Right ventricle myocardium inferior (tissue), 1 donor: Measurements from ENCODE around the gene HORMAD1. TPM values are rescaled to one million over a fixed set of nuclear protein-coding genes. Genes with fewer than 3 reads are reported as not detected.

ENCODE experiments used
- total RNA-seq: library from RNA; stranded (reverse); fragmentation: NEBNext Ultra II Directional; extraction: Animal tissue kit (Norgen Biotek cat#: 25700); gene quantifications from one replicate; pipeline ENCODE4 v1.2.1, GENCODE V29; 2021
- donor health status: DM: no; HTN: yes; CAD: no; lungs with severe emphysema.

HORMAD1 gene
- total RNA-seq, 1 donor from 2014 or later, result not detected

Other genes with a start within 250 kb of the HORMAD1 start
- gene TARS2, start 233.5 kb downstream of the HORMAD1 start, total RNA-seq, result 29.6 TPM
- 24.1 TPM for gene ECM1, start 212.8 kb downstream of the HORMAD1 start, total RNA-seq
- gene FALEC, start 205.1 kb downstream of the HORMAD1 start, total RNA-seq, result not detected
- gene ADAMTSL4, start 171.5 kb downstream of the HORMAD1 start, total RNA-seq, result 80.3 TPM
- gene MCL1, start 141.3 kb downstream of the HORMAD1 start, total RNA-seq, result 99.7 TPM
- 131 TPM for gene ENSA, start 91.3 kb downstream of the HORMAD1 start, total RNA-seq
- 16.5 TPM for gene GOLPH3L, start 23.7 kb downstream of the HORMAD1 start, total RNA-seq
- gene CTSS, start 44.9 kb upstream of the HORMAD1 start, total RNA-seq, result 38.4 TPM
- 6.2 TPM for gene CTSK, start 87.4 kb upstream of the HORMAD1 start, total RNA-seq
- gene ARNT, start 155.7 kb upstream of the HORMAD1 start, total RNA-seq, result 28.9 TPM
- gene CTXND2, start 166.2 kb upstream of the HORMAD1 start, total RNA-seq, result not detected
- gene SETDB1, start 205.5 kb upstream of the HORMAD1 start, total RNA-seq, result 16.2 TPM